GM18907 (cell line): ENCODE results near the gene ABCC3.
"Not testable (repeated sequence)": the region's sequence is repeated elsewhere in the genome, so short reads cannot be mapped to it uniquely, and the experiment has no call there.

Experiments used
- ATAC-seq: cut with Tn5 transposase; IDR thresholded peaks from one replicate; pipeline ENCODE4 v1.9.1; 2021; ENCODE audit warnings: mild to moderate bottlenecking, moderate library complexity; ENCODE audit not compliant: unreplicated experiment

ABCC3 gene

GRCh38 chr17:50696365-50696879, 61.7 kb downstream of the ABCC3 start:
- no peak for ATAC-seq

- ATAC-seq: no peak
Observed at GRCh38 chr17:50697062-50697461, 62.4 kb downstream of the ABCC3 start.

- no peak for ATAC-seq
Observed at GRCh38 chr17:50697663-50698272, 63.1 kb downstream of the ABCC3 start.

- ATAC-seq: no peak
Observed at GRCh38 chr17:50699410-50699809, 64.7 kb downstream of the ABCC3 start.

- ATAC-seq: no peak
Observed at GRCh38 chr17:50703162-50703561, 68.5 kb downstream of the ABCC3 start.

GRCh38 chr17:50707289-50708049, 72.8 kb downstream of the ABCC3 start, which contains the start of gene ANKRD40:
ANKRD40 (minus strand) TSS chr17:50707914; CDS start chr17:50707654, 260 bp downstream.
- ATAC-seq: peak; percentile 89

GRCh38 chr17:50708050-50709000, 73.6 kb downstream of the ABCC3 start:
- ATAC-seq: peak; percentile 8

- ATAC-seq: not testable (repeated sequence)
Observed at GRCh38 chr17:50709053-50709452, 74.4 kb downstream of the ABCC3 start.

- ATAC-seq: no peak
Observed at GRCh38 chr17:50710025-50710424, 75.3 kb downstream of the ABCC3 start.

GRCh38 chr17:50710650-50711049, 76.0 kb downstream of the ABCC3 start:
- ATAC-seq: no peak

GRCh38 chr17:50712641-50713040, 78.0 kb downstream of the ABCC3 start:
- no peak for ATAC-seq

- ATAC-seq: no peak
Observed at GRCh38 chr17:50715471-50715870, 80.8 kb downstream of the ABCC3 start.

- peak; percentile 93 for ATAC-seq
Observed at GRCh38 chr17:50719144-50719923, 84.7 kb downstream of the ABCC3 start, which contains the start of gene LUC7L3. LUC7L3 (plus strand) TSS chr17:50719603; CDS start chr17:50719733, 130 bp downstream.

- no peak for ATAC-seq
Observed at GRCh38 chr17:50719924-50720794, 85.5 kb downstream of the ABCC3 start.

GRCh38 chr17:50721194-50722010, 86.7 kb downstream of the ABCC3 start:
- ATAC-seq: no peak

GRCh38 chr17:50722746-50723145, 88.1 kb downstream of the ABCC3 start:
- no peak for ATAC-seq

- ATAC-seq: not testable (repeated sequence)
Observed at GRCh38 chr17:50724622-50725021, 89.9 kb downstream of the ABCC3 start.
